ENCODE measurements around the gene SKA2.

GRCh38 chr17:59115474-59115873 is 39.5 kb downstream of the SKA2 start:
- TF ChIP-seq CHD1 (IDR thresholded peaks at IDR 0.05; ENCODE audit: low read length) (no peak), RBM25 (IDR thresholded peaks at IDR 0.05; ENCODE audit: low read depth, low read length, severe bottlenecking) (no peak), ZNF134 (CRISPR knock-in tag; conservative IDR thresholded peaks at IDR 0.05) (no peak), RFX5 (IDR thresholded peaks at IDR 0.05; ENCODE audit: low read depth, low read length) (no peak), MAZ (CRISPR knock-in tag; conservative IDR thresholded peaks at IDR 0.05 in 1 of 2, IDR thresholded peaks at IDR 0.05 in 1 of 2) (no peak), GMEB1 (CRISPR knock-in tag; IDR thresholded peaks at IDR 0.05) (no peak), CEBPB (tag; IDR thresholded peaks at IDR 0.05) (no peak), FOXO4 (CRISPR knock-in tag; IDR thresholded peaks at IDR 0.05) (no peak)

Measured in K562 (cell line).